Prostate gland (tissue), 2 donors: ENCODE measurements around the gene TM9SF1. TPM values are rescaled to one million over a fixed set of nuclear protein-coding genes. Genes with fewer than 3 reads are reported as not detected.

Source experiments
- DNase-seq: peaks from one replicate; pipeline ENCODE4 v3.0.0-alpha.2; 2019; ENCODE audit warnings: low spot score
- H3K27ac ChIP-seq, 2 donors: fragments of 200-600 bp; sonication (generic); 2 replicates each; pipeline ENCODE4 v1.5.1; 2017 to 2019
- H3K27me3 ChIP-seq: fragments of 200-600 bp; sonication (generic); replicated peaks from 2 replicates; pipeline ENCODE4 v1.5.1; 2019; ENCODE audit not compliant: insufficient read depth
- H3K36me3 ChIP-seq, 2 donors: fragments of 200-600 bp; sonication (generic); 1 replicate in 1 of 2; 2 replicates in 1 of 2; pipeline versions ENCODE4 v1.5.1 to v1.8.1; 2017 to 2019
- H3K4me1 ChIP-seq: fragments of 200-600 bp; sonication (generic); replicated peaks from 2 replicates; pipeline ENCODE4 v1.5.1; 2019
- H3K4me3 ChIP-seq, 2 donors: fragments of 200-600 bp; sonication (generic); 2 replicates each; pipeline ENCODE4 v1.5.1; 2017 to 2019
- H3K9me3 ChIP-seq: fragments of 200-600 bp; sonication (generic); 2 replicates; pipeline ENCODE4 v1.5.1; 2017
- CTCF ChIP-seq, 4 experiments: fragments of 200-600 bp in 2 of 4; fragments of 450-650 bp in 2 of 4; sonication (generic) in 2 of 4; IDR thresholded peaks; 1 replicate in 3 of 4; 2 replicates in 1 of 4; pipeline ENCODE4 v1.5.1; 2016 to 2019; ENCODE audit warnings: antibody characterized with exemption in 4 of 4, mild to moderate bottlenecking in 2 of 4, moderate library complexity in 2 of 4
- POLR2A ChIP-seq: fragments of 450-650 bp; IDR thresholded peaks from one replicate; pipeline ENCODE4 v1.6.1; 2016; ENCODE audit warnings: antibody characterized with exemption, mild to moderate bottlenecking
- POLR2AphosphoS5 ChIP-seq: sonication (generic); formaldehyde crosslinking; IDR thresholded peaks from one replicate; pipeline ENCODE4 v1.6.1; 2017; ENCODE audit warnings: antibody characterized with exemption
- WGBS: methylation state at CpG from one replicate; pipeline ENCODE4 v1.1.5; 2018; 5-methylcytosine and 5-hydroxymethylcytosine counted together
- intact Hi-C: fragments of 100-400 bp; cut with DNase I; formaldehyde crosslinking; loops from one replicate; pipeline ENCODE4 v1.14.2; 2022
- total RNA-seq, 2 donors: library from RNA; depleted of rRNA; stranded (reverse); fragments of >200 nt; gene quantifications; one replicate each; pipeline ENCODE4 v1.1.0, GENCODE V29; 2016

The TM9SF1 gene, protein sequence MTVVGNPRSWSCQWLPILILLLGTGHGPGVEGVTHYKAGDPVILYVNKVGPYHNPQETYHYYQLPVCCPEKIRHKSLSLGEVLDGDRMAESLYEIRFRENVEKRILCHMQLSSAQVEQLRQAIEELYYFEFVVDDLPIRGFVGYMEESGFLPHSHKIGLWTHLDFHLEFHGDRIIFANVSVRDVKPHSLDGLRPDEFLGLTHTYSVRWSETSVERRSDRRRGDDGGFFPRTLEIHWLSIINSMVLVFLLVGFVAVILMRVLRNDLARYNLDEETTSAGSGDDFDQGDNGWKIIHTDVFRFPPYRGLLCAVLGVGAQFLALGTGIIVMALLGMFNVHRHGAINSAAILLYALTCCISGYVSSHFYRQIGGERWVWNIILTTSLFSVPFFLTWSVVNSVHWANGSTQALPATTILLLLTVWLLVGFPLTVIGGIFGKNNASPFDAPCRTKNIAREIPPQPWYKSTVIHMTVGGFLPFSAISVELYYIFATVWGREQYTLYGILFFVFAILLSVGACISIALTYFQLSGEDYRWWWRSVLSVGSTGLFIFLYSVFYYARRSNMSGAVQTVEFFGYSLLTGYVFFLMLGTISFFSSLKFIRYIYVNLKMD
- 100 to 1,000 TPM in 1 of 2 donors, 10 to 100 TPM in 1; 68.9 to 113 TPM for total RNA-seq

DNA sequence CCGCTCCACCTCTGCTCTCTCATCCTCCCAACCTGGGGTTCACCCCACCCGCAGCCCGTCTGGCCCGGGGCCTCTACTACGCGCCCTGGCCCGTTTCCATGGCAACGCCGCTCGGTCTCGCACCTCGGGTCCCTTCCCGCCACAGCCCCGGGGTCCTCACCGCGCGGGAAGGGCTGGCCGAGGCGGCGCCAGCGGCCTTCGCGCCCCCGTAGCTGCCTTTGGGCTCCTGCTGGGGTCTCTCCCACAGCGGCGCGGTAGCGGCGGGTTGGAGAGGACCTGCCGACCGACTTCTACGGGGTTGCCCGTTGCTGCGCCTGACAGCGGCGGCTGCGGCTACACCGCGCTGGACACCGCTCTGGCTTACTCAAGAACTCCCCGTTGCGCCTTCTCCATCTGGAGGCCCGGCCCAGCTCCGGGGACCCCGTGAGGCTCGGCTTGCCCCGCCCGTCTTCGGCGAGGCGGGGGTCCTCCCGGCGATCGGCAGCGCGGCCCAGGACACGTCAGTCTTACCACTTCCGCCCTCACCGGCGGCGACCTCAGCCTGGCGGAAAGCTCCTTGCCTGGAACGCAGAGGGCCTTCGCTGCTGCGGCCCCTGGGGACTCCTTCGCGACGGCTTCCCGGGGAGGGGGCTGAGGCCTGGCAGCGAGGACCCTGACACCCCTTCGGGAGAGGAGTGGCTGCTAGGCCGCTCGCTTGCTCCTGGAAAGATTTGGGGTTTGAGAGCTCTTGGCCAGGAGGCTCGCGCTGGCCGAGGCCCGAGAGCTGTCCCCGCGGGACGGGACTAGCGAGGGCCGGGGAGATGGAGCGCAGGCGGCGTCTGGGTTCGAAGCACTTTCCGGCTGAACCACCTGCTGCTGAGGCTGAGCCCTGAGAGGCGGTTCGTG lies at the start of gene TM9SF1:
Gene TM9SF1 (minus strand): TSS at position 256 of the 885 bp plus-strand sequence. CDS start 422 bp downstream, outside the sequence.
- intact Hi-C loops: no loop called here

GRCh38 chr14:24243336-24243836 lies 48.1 kb upstream of the TM9SF1 start:
- DNase-seq: no peak
- TF ChIP-seq POLR2AphosphoS5 (no peak), POLR2A (no peak), CTCF (IDR thresholded peaks at IDR 0.05) (no peak)
- 56% methylated on average over 10 of the region's 10 CpGs for WGBS
- H3K4me1 ChIP-seq: peaks cover 19% of the 10 kb centered on the region
- H3K4me3 ChIP-seq: peak overlapping the region; percentile 57 to 77
- intact Hi-C loops: loop anchor here (2.0 to 5.0 kb wide), 2 partner anchors 53 to 199 kb away; partner anchors contain the start of gene SDR39U1
- H3K36me3 ChIP-seq: no peaks in the 10 kb centered on the region
- no peaks in the 10 kb centered on the region for H3K27me3 ChIP-seq
- H3K9me3 ChIP-seq: no peaks in the 10 kb centered on the region
- H3K27ac ChIP-seq: peak overlapping the region; percentile 99

More for the DNA sequence above, at the start of gene TM9SF1:
- Histone ChIP-seq H3K36me3 (no peaks in the 10 kb centered on the region), H3K4me3 (peak within 1 kb of the TSS; percentile 56 to 85), H3K27ac (peak within 1 kb of the TSS; percentile 89 to 92), H3K27me3 (no peaks in the 10 kb centered on the region), H3K4me1 (no peaks in the 10 kb centered on the region), H3K9me3 (no peaks in the 10 kb centered on the region)
- WGBS: under 1% methylated on average over 39 of the region's 89 CpGs
- TF ChIP-seq CTCF (IDR thresholded peaks at IDR 0.05) (no peak), POLR2AphosphoS5 (peak; percentile 90), POLR2A (peak; percentile 68)
- peak; percentile 78 for DNase-seq

DNA sequence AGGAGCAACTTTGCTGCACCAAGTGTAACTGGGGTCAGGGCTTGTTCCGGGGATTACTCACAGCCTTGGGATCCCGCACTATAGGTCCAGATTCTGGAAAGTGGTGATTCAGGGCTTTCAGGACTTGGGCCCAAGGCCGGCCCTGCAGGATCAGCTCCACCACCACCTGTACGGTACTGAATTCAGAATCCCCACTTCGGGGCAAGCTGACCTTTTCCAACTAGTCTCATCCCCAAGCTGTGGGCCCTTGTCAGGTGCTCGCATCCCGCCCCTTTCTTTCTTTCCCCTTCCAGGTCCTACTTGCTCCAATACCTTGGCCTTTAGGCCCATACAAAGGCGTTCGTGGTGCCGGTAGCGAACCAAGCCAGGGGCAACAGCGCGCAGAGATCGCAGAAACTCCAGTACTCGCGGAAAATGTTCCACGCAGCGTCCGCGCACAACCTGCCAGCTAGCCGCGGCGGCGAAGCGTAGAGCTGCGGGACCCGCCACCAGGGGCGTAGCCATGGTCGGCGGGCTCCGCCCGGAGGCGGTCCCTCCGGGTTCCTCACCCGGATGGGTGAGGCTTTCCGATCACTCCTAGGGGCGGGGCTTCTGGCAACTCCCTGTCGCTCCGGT lies 46.7 kb upstream of the TM9SF1 start:
- peaks cover 19% of the 10 kb centered on the region for H3K4me1 ChIP-seq
- H3K36me3 ChIP-seq: peaks cover 0 to 3% of the 10 kb centered on the region in 2 donors
- TF ChIP-seq POLR2A (peak; percentile 49), POLR2AphosphoS5 (no peak), CTCF (IDR thresholded peaks at IDR 0.05) (peak; percentile 70 to 92 (median 84))
- DNase-seq: peak; percentile 93
- no peaks in the 10 kb centered on the region for H3K27me3 ChIP-seq
- H3K4me3 ChIP-seq: peak overlapping the region; percentile 57 to 77
- intact Hi-C loops: loop anchor here (2.0 to 5.0 kb wide), 2 partner anchors 55 to 200 kb away; partner anchors contain the start of gene SDR39U1
- H3K27ac ChIP-seq: peak overlapping the region; percentile 99
- under 1% methylated on average over 39 of the region's 39 CpGs for WGBS
- H3K9me3 ChIP-seq: no peaks in the 10 kb centered on the region

GRCh38 chr14:24240110-24240918 lies 45.1 kb upstream of the TM9SF1 start:
- H3K27me3 ChIP-seq: no peaks in the 10 kb centered on the region
- WGBS: 93% methylated on average over 9 of the region's 9 CpGs
- no peaks in the 10 kb centered on the region for H3K9me3 ChIP-seq
- H3K27ac ChIP-seq: no peak overlapping the region
- H3K4me1 ChIP-seq: peaks cover 19% of the 10 kb centered on the region
- intact Hi-C loops: loop anchor here (5.0 kb wide), 1 partner anchor 202 kb away; the partner anchor contains the start of gene SDR39U1
- TF ChIP-seq POLR2AphosphoS5 (no peak), POLR2A (no peak), CTCF (IDR thresholded peaks at IDR 0.05) (no peak)
- H3K36me3 ChIP-seq: peaks cover 3 to 6% of the 10 kb centered on the region in 2 donors
- H3K4me3 ChIP-seq: no peak overlapping the region
- no peak for DNase-seq
